ENCODE results near the gene CCDC106.

CCDC106 gene

GRCh38 chr19:55644842-55645511, 3.0 kb upstream of the CCDC106 start:
- Histone ChIP-seq H2AFZ (no peak overlapping the region), H3K9ac (no peak overlapping the region), H3K4me3 (ENCODE audit: low read depth, low read length) (no peak overlapping the region), H3K27ac (peak overlapping the region; percentile 44), H3K36me3 (ENCODE audit: control insufficient read depth, insufficient read depth, low read length) (no peaks in the 10 kb centered on the region), H3K4me1 (peaks cover 24% of the 10 kb centered on the region), H3K27me3 (ENCODE audit: control insufficient read depth, insufficient read depth, low read length) (no peaks in the 10 kb centered on the region), H3K9me3 (ENCODE audit: control insufficient read depth, low read length) (no peaks in the 10 kb centered on the region), H3K79me2 (peaks cover 2% of the 10 kb centered on the region), H3K4me2 (ENCODE audit: low read length) (peak overlapping the region; percentile 79)
- no peak for TF ChIP-seq CTCF (IDR thresholded peaks at IDR 0.05)

GRCh38 chr19:55645512-55645881, 2.5 kb upstream of the CCDC106 start:
- no peaks in the 10 kb centered on the region for H3K9me3 ChIP-seq (ENCODE audit: control insufficient read depth, low read length)
- H3K27ac ChIP-seq = no peak overlapping the region
- no peaks in the 10 kb centered on the region for H3K27me3 ChIP-seq (ENCODE audit: control insufficient read depth, insufficient read depth, low read length)
- H3K4me3 ChIP-seq (ENCODE audit: low read depth, low read length) = no peak overlapping the region
- no peak overlapping the region for H3K9ac ChIP-seq
- no peak overlapping the region for H2AFZ ChIP-seq
- H3K4me2 ChIP-seq (ENCODE audit: low read length) = no peak overlapping the region
- peaks cover 19% of the 10 kb centered on the region for H3K4me1 ChIP-seq
- H3K79me2 ChIP-seq = peaks cover 2% of the 10 kb centered on the region
- no peak for TF ChIP-seq CTCF (IDR thresholded peaks at IDR 0.05)
- H3K36me3 ChIP-seq (ENCODE audit: control insufficient read depth, insufficient read depth, low read length) = no peaks in the 10 kb centered on the region

- H3K9me3 ChIP-seq (ENCODE audit: control insufficient read depth, low read length) = no peaks in the 10 kb centered on the region
- H3K4me1 ChIP-seq = peaks cover 18% of the 10 kb centered on the region
- peak overlapping the region; percentile 85 for H2AFZ ChIP-seq
- TF ChIP-seq CTCF (IDR thresholded peaks at IDR 0.05) = no peak
- no peak overlapping the region for H3K9ac ChIP-seq
- no peaks in the 10 kb centered on the region for H3K27me3 ChIP-seq (ENCODE audit: control insufficient read depth, insufficient read depth, low read length)
- H3K4me3 ChIP-seq (ENCODE audit: low read depth, low read length) = peak overlapping the region; percentile 89
- H3K4me2 ChIP-seq (ENCODE audit: low read length) = peak overlapping the region; percentile 98
- H3K27ac ChIP-seq = no peak overlapping the region
- H3K79me2 ChIP-seq = peaks cover 2% of the 10 kb centered on the region
- H3K36me3 ChIP-seq (ENCODE audit: control insufficient read depth, insufficient read depth, low read length) = no peaks in the 10 kb centered on the region
These were observed 902 bp upstream of the CCDC106 start for GRCh38 chr19:55646889-55647731.

- Histone ChIP-seq H3K4me2 (ENCODE audit: low read length) (peak overlapping the region; percentile 98), H3K79me2 (peaks cover 2% of the 10 kb centered on the region), H3K9me3 (ENCODE audit: control insufficient read depth, low read length) (no peaks in the 10 kb centered on the region), H3K36me3 (ENCODE audit: control insufficient read depth, insufficient read depth, low read length) (no peaks in the 10 kb centered on the region), H3K27me3 (ENCODE audit: control insufficient read depth, insufficient read depth, low read length) (no peaks in the 10 kb centered on the region), H3K9ac (no peak overlapping the region), H2AFZ (peak overlapping the region; percentile 85), H3K4me1 (peaks cover 15% of the 10 kb centered on the region), H3K4me3 (ENCODE audit: low read depth, low read length) (peak overlapping the region; percentile 89), H3K27ac (no peak overlapping the region)
- no peak for TF ChIP-seq CTCF (IDR thresholded peaks at IDR 0.05)
These were observed 714 bp downstream of the CCDC106 start for GRCh38 chr19:55648585-55649267.
